HepG2 (cell line): ENCODE measurements around the gene ZDHHC21. TPM values are rescaled to one million over a fixed set of nuclear protein-coding genes. Genes with fewer than 3 reads are reported as not detected.

ENCODE experiments used
- CBX2 ChIP-seq, 2 experiments: fragments of 200-600 bp in 1 of 2; sonication (generic); formaldehyde crosslinking in 1 of 2; IDR thresholded peaks; 2 replicates each; pipeline versions ENCODE4 v1.7.0 to v1.8.1; 2018 to 2022; ENCODE audit warnings: low read depth in 2 of 2, low read length in 1 of 2, mild to moderate bottlenecking in 1 of 2, missing genetic modification reagents in 1 of 2
- CEBPB ChIP-seq: IDR thresholded peaks from 2 replicates; pipeline ENCODE4 v1.6.1; 2011; ENCODE audit warnings: low read depth, low read length, improper control_type of control experiment, borderline replicate concordance
- GATAD2A ChIP-seq: IDR thresholded peaks from 2 replicates; pipeline ENCODE4 v1.6.1; 2016
- HNRNPUL1 ChIP-seq: fragments of 200-400 bp; formaldehyde crosslinking; IDR thresholded peaks from 2 replicates; pipeline ENCODE4 v1.6.1; 2017; ENCODE audit warnings: low read depth, mild to moderate bottlenecking, low read length, moderate library complexity
- SKI ChIP-seq: fragments of 450-650 bp; IDR thresholded peaks from one replicate; pipeline ENCODE4 v1.6.1; 2018; ENCODE audit warnings: mild to moderate bottlenecking; ENCODE audit not compliant: partially characterized antibody
- ZNF773 ChIP-seq: sonication (generic); formaldehyde crosslinking; IDR thresholded peaks from 2 replicates; pipeline ENCODE4 v1.4.0; 2020; ENCODE audit warnings: missing genetic modification reagents, borderline replicate concordance
- polyA plus RNA-seq, 8 experiments: library from polyadenylated mRNA; depleted of rRNA in 3 of 8; stranded (reverse) in 7 of 8; unstranded in 1 of 8; fragments of >200 nt; fragmentation: Illumina TruSeq in 4 of 8; extraction: Trizol in 4 of 8; gene quantifications; 2 replicates each; pipeline versions ENCODE4 v1.2.1 to v1.2.3, GENCODE V29; 2011 to 2016; ENCODE audit warnings: low read depth in 4 of 8, missing spikeins in 1 of 8, mixed read lengths in 1 of 8; ENCODE audit not compliant: insufficient read depth in 1 of 8
- total RNA-seq, 5 experiments: library from RNA; depleted of rRNA; stranded (reverse); fragments of >200 nt; fragmentation: Illumina TruSeq; extraction: Trizol; gene quantifications; 2 replicates each; pipeline ENCODE4 v1.2.3, GENCODE V29; 2016; ENCODE audit warnings: low read depth in 1 of 5
- TF ChIP-seq, protein P1 (sequence below): sonication (generic); formaldehyde crosslinking; IDR thresholded peaks from 2 replicates; pipeline ENCODE4 v1.4.0; 2020; ENCODE audit warnings: missing genetic modification reagents, borderline replicate concordance
- TF ChIP-seq, protein P2 (sequence below): sonication (generic); formaldehyde crosslinking; IDR thresholded peaks from 2 replicates; pipeline ENCODE4 v1.4.0; 2020; ENCODE audit warnings: missing genetic modification reagents
- TF ChIP-seq, protein P3 (sequence below): sonication (generic); formaldehyde crosslinking; IDR thresholded peaks from 2 replicates; pipeline ENCODE4 v1.5.0; 2020; ENCODE audit warnings: missing genetic modification reagents, mild to moderate bottlenecking, borderline replicate concordance
- TF ChIP-seq, protein P4 (sequence below): sonication (generic); formaldehyde crosslinking; conservative IDR thresholded peaks from 2 replicates; pipeline ENCODE4 v1.4.0; 2020; ENCODE audit warnings: mild to moderate bottlenecking, missing genetic modification reagents, moderate library complexity
- TF ChIP-seq, protein P5 (sequence below): sonication (generic); formaldehyde crosslinking; IDR thresholded peaks from 2 replicates; pipeline ENCODE4 v1.5.1; 2020; ENCODE audit warnings: mild to moderate bottlenecking, missing genetic modification reagents, borderline replicate concordance
- TF ChIP-seq, protein P6 (sequence below): sonication (generic); formaldehyde crosslinking; IDR thresholded peaks from 2 replicates; pipeline ENCODE4 v1.8.1; 2023; ENCODE audit warnings: mild to moderate bottlenecking, missing genetic modification reagents

The ZDHHC21 gene
- total and polyA plus RNA-seq, 2 of the 13 experiments (the other 11 are each of a cell fraction or from before 2014, with no cell fraction given), result 2.4 to 3.7 TPM

DNA sequence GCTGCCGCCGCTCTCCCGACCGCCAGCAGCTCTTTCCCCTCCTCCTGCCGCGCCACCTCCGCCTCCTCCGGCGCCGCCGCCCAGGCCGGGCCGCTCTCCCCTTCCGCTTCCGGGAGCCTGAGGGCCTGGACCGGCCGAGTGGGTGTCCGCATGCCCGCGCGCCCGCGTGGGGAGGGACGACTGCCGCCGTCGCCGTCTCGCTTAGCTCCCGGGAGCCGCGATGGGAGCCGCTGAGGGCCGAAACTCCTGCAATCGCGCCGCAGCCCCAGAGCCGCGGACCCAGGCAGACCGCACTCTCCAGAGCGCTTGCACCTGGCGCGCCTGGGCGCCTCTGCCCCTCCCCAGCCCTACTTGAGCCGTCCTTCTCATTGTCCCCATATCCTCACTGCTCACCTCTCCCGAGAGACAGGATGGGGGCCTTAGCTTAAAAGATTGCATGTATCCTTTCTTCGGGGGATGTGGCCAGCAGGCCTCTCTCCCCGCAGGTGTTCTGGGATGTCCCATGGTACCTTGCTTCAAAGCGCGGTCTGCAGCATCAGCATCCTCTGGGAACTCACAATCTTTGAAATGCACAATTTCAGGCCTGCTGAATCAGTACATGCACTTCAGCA is at the start of gene ZDHHC21 (continued):
- TF ChIP-seq, protein P1, sequence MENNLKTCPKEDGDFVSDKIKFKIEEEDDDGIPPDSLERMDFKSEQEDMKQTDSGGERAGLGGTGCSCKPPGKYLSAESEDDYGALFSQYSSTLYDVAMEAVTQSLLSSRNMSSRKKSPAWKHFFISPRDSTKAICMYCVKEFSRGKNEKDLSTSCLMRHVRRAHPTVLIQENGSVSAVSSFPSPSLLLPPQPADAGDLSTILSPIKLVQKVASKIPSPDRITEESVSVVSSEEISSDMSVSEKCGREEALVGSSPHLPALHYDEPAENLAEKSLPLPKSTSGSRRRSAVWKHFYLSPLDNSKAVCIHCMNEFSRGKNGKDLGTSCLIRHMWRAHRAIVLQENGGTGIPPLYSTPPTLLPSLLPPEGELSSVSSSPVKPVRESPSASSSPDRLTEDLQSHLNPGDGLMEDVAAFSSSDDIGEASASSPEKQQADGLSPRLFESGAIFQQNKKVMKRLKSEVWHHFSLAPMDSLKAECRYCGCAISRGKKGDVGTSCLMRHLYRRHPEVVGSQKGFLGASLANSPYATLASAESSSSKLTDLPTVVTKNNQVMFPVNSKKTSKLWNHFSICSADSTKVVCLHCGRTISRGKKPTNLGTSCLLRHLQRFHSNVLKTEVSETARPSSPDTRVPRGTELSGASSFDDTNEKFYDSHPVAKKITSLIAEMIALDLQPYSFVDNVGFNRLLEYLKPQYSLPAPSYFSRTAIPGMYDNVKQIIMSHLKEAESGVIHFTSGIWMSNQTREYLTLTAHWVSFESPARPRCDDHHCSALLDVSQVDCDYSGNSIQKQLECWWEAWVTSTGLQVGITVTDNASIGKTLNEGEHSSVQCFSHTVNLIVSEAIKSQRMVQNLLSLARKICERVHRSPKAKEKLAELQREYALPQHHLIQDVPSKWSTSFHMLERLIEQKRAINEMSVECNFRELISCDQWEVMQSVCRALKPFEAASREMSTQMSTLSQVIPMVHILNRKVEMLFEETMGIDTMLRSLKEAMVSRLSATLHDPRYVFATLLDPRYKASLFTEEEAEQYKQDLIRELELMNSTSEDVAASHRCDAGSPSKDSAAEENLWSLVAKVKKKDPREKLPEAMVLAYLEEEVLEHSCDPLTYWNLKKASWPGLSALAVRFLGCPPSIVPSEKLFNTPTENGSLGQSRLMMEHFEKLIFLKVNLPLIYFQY (CRISPR knock-in tag), result no peak
- TF ChIP-seq GATAD2A (CRISPR knock-in tag), result no peak
- TF ChIP-seq, protein P2, sequence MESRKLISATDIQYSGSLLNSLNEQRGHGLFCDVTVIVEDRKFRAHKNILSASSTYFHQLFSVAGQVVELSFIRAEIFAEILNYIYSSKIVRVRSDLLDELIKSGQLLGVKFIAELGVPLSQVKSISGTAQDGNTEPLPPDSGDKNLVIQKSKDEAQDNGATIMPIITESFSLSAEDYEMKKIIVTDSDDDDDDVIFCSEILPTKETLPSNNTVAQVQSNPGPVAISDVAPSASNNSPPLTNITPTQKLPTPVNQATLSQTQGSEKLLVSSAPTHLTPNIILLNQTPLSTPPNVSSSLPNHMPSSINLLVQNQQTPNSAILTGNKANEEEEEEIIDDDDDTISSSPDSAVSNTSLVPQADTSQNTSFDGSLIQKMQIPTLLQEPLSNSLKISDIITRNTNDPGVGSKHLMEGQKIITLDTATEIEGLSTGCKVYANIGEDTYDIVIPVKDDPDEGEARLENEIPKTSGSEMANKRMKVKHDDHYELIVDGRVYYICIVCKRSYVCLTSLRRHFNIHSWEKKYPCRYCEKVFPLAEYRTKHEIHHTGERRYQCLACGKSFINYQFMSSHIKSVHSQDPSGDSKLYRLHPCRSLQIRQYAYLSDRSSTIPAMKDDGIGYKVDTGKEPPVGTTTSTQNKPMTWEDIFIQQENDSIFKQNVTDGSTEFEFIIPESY (CRISPR knock-in tag), result no peak
- TF ChIP-seq, protein P3, sequence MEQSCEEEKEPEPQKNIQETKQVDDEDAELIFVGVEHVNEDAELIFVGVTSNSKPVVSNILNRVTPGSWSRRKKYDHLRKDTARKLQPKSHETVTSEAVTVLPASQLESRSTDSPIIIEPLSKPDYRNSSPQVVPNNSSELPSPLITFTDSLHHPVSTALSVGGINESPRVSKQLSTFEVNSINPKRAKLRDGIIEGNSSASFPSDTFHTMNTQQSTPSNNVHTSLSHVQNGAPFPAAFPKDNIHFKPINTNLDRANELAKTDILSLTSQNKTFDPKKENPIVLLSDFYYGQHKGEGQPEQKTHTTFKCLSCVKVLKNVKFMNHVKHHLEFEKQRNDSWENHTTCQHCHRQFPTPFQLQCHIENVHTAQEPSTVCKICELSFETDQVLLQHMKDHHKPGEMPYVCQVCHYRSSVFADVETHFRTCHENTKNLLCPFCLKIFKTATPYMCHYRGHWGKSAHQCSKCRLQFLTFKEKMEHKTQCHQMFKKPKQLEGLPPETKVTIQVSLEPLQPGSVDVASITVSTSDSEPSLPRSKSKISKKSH, result peak; percentile 86
- TF ChIP-seq CEBPB, result no peak
- TF ChIP-seq, protein P4, sequence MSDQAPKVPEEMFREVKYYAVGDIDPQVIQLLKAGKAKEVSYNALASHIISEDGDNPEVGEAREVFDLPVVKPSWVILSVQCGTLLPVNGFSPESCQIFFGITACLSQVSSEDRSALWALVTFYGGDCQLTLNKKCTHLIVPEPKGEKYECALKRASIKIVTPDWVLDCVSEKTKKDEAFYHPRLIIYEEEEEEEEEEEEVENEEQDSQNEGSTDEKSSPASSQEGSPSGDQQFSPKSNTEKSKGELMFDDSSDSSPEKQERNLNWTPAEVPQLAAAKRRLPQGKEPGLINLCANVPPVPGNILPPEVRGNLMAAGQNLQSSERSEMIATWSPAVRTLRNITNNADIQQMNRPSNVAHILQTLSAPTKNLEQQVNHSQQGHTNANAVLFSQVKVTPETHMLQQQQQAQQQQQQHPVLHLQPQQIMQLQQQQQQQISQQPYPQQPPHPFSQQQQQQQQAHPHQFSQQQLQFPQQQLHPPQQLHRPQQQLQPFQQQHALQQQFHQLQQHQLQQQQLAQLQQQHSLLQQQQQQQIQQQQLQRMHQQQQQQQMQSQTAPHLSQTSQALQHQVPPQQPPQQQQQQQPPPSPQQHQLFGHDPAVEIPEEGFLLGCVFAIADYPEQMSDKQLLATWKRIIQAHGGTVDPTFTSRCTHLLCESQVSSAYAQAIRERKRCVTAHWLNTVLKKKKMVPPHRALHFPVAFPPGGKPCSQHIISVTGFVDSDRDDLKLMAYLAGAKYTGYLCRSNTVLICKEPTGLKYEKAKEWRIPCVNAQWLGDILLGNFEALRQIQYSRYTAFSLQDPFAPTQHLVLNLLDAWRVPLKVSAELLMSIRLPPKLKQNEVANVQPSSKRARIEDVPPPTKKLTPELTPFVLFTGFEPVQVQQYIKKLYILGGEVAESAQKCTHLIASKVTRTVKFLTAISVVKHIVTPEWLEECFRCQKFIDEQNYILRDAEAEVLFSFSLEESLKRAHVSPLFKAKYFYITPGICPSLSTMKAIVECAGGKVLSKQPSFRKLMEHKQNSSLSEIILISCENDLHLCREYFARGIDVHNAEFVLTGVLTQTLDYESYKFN, result peak; percentile 31; the same call in 1 of the 2 replicates
- TF ChIP-seq, protein P5, sequence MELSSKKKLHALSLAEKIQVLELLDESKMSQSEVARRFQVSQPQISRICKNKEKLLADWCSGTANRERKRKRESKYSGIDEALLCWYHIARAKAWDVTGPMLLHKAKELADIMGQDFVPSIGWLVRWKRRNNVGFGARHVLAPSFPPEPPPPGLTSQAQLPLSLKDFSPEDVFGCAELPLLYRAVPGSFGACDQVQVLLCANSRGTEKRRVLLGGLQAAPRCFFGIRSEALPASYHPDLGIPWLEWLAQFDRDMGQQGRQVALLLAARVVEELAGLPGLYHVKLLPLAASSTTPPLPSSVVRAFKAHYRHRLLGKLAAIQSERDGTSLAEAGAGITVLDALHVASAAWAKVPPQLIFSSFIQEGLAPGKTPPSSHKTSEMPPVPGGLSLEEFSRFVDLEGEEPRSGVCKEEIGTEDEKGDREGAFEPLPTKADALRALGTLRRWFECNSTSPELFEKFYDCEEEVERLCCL, result no peak
- TF ChIP-seq HNRNPUL1, result no peak
- TF ChIP-seq CBX2 (IDR thresholded peaks at IDR 0.05; ENCODE audit: low read depth, low read length), result no peak
- 0 out of 2 replicates have a peak, but pooled peaks have one; percentile 23 for TF ChIP-seq CBX2 (CRISPR knock-in tag; IDR thresholded peaks at IDR 0.05; ENCODE audit: low read depth)
- TF ChIP-seq SKI, result no peak
- TF ChIP-seq, protein P6, sequence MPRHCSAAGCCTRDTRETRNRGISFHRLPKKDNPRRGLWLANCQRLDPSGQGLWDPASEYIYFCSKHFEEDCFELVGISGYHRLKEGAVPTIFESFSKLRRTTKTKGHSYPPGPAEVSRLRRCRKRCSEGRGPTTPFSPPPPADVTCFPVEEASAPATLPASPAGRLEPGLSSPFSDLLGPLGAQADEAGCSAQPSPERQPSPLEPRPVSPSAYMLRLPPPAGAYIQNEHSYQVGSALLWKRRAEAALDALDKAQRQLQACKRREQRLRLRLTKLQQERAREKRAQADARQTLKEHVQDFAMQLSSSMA, result 0 out of 2 replicates have a peak, but pooled peaks have one; percentile 76
- no peak for TF ChIP-seq ZNF773 (CRISPR knock-in tag)
